Neural crest cell (in vitro differentiated cells): ENCODE results near the gene KRT33B. TPM values are rescaled to one million over a fixed set of nuclear protein-coding genes. Genes with fewer than 3 reads are reported as not detected.

Experiments used
- DNase-seq: peaks from one replicate; pipeline ENCODE4 v3.0.0; 2021; ENCODE audit warnings: low read depth, mixed read lengths, low spot score
- H3K27ac Mint-ChIP-seq: one replicate; pipeline ENCODE4 v1.8.0; 2021; ENCODE audit warnings: mild to moderate bottlenecking, mixed read lengths; ENCODE audit not compliant: unreplicated experiment
- H3K27me3 Mint-ChIP-seq: 2 replicates; pipeline ENCODE4 v1.8.0; 2021; ENCODE audit warnings: low read depth, mild to moderate bottlenecking, mixed read lengths
- H3K36me3 Mint-ChIP-seq: 2 replicates; pipeline ENCODE4 v1.8.0; 2021; ENCODE audit warnings: low read depth, mild to moderate bottlenecking, mixed read lengths
- H3K4me1 Mint-ChIP-seq: 2 replicates; pipeline ENCODE4 v1.8.0; 2021; ENCODE audit warnings: mixed read lengths
- H3K4me3 Mint-ChIP-seq: one replicate; pipeline ENCODE4 v1.8.0; 2021; ENCODE audit warnings: mild to moderate bottlenecking, mixed read lengths
- H3K9me3 Mint-ChIP-seq: 2 replicates; pipeline ENCODE4 v1.8.0; 2021; ENCODE audit warnings: mixed read lengths
- total RNA-seq: library from RNA; stranded (reverse); gene quantifications from 2 replicates; pipeline ENCODE4 v1.2.1, GENCODE V29; 2021
- TF ChIP-seq, protein P1 (sequence below): fragments of 200-600 bp; sonication (generic); conservative IDR thresholded peaks from 2 replicates; pipeline ENCODE4 v1.5.0; 2021; ENCODE audit warnings: antibody characterized with exemption, mild to moderate bottlenecking

Gene KRT33B
- total RNA-seq, 1 donor from 2014 or later = not detected

DNA sequence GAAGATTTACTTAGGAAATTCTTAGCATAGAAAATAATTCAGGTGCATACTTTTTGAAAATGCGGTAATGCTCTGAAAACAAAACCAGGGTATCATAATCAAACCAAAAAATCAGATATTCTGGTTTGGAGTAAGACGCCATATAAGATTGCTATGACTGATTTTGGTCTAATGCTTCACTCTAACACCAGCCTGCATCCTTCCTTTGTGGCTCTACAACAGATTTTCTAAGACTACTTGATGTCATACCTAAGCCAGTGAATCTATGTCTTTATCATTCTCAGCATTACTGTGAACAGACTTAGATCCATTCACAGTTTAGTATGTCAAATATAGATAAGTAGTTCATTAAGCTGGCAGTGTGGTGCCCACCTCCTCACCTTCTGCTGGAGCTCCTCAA is 590 bp downstream of the KRT33B start:
- TF ChIP-seq, protein P1, sequence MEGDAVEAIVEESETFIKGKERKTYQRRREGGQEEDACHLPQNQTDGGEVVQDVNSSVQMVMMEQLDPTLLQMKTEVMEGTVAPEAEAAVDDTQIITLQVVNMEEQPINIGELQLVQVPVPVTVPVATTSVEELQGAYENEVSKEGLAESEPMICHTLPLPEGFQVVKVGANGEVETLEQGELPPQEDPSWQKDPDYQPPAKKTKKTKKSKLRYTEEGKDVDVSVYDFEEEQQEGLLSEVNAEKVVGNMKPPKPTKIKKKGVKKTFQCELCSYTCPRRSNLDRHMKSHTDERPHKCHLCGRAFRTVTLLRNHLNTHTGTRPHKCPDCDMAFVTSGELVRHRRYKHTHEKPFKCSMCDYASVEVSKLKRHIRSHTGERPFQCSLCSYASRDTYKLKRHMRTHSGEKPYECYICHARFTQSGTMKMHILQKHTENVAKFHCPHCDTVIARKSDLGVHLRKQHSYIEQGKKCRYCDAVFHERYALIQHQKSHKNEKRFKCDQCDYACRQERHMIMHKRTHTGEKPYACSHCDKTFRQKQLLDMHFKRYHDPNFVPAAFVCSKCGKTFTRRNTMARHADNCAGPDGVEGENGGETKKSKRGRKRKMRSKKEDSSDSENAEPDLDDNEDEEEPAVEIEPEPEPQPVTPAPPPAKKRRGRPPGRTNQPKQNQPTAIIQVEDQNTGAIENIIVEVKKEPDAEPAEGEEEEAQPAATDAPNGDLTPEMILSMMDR = no peak
- no peak overlapping the region for H3K27ac Mint-ChIP-seq
- no peaks in the 10 kb centered on the region for H3K4me1 Mint-ChIP-seq
- H3K4me3 Mint-ChIP-seq = no peak overlapping the region
- no peak for DNase-seq
- H3K27me3 Mint-ChIP-seq = peaks cover 6% of the 10 kb centered on the region
- H3K36me3 Mint-ChIP-seq = no peaks in the 10 kb centered on the region
- H3K9me3 Mint-ChIP-seq = no peaks in the 10 kb centered on the region

DNA sequence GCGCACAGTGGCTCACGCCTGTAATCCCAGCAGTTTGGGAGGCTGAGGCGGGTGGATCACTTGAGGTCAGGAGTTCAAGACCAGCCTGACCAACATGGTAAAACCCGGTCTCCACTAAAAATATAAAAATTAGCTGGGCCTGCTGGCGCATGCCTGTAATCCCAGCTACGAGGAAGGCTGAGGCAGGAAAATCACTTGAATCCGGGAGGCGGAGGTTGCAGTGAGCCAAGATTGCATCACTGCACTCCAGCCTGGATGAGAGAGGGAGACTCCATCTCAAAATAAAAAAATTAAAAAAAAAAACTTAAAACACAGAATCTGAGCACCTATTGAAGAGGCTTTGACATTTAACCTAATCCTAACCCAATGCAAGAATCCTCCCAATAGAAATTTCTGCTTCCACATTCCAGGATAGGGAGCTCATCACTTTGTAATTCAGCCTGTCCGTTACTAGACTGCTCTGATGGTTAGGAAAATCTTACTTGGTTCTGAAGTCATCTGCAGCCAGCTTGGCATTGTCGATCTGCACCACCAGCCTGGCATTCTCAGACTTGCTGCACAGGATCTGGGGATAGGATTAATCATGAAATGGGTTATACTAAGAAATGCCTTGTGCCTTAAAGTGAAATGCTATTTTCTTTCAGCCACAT is 2.1 kb downstream of the KRT33B start:
- Mint-ChIP-seq H3K36me3 (no peaks in the 10 kb centered on the region), H3K27me3 (peaks cover 2% of the 10 kb centered on the region), H3K9me3 (no peaks in the 10 kb centered on the region), H3K4me1 (no peaks in the 10 kb centered on the region), H3K27ac (no peak overlapping the region), H3K4me3 (no peak overlapping the region)
- DNase-seq = no peak
- TF ChIP-seq, protein P1 = no peak

DNA sequence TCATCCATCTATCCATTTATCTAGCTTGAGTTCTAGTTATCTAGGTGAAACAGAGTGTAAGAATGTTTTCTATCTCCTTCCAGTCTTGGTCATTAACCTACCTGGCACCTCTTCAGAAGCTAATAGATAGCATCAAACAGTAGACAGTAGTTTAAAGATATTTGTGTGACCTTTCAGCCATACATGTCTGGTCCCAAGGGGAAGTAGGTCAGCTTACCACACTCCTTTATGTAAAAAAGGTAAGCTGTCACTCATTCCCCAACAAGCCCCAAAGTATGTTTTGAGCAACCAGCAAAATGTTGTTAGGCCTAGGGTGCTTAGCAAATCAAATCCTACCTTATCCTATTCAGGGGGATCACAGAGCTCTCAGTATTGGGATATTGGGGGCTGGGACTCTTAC is 3.5 kb downstream of the KRT33B start:
- DNase-seq = no peak
- H3K4me1 Mint-ChIP-seq = no peaks in the 10 kb centered on the region

DNA sequence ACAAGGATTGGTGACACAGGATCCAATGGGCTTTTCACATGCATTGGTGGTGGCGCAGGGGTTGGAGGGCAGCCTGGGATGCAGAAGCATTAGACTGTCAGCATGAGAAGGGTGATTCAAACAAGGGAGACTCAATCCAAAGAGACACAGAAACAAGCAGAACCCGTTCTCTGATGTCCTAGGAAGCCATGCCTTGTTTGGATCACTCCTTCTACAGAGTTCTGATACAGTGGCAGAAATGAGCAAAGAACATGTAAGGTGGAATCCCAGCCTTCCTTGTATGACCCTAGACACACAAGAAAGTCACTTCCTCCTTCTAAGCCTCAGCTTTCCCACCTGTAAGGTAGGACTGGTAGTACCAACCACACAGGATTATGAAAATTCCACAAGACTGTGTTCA is 5.7 kb downstream of the KRT33B start:
- Mint-ChIP-seq H3K9me3 (no peaks in the 10 kb centered on the region), H3K27ac (no peak overlapping the region), H3K27me3 (peaks cover 5% of the 10 kb centered on the region), H3K36me3 (no peaks in the 10 kb centered on the region), H3K4me1 (no peaks in the 10 kb centered on the region), H3K4me3 (no peak overlapping the region)
- no peak for DNase-seq
- TF ChIP-seq, protein P1 = no peak

More for the DNA sequence above, 3.5 kb downstream of the KRT33B start:
- no peaks in the 10 kb centered on the region for H3K36me3 Mint-ChIP-seq
- TF ChIP-seq, protein P1 = no peak
- no peaks in the 10 kb centered on the region for H3K9me3 Mint-ChIP-seq
- H3K27me3 Mint-ChIP-seq = peaks cover under 1% of the 10 kb centered on the region
- H3K27ac Mint-ChIP-seq = no peak overlapping the region
- H3K4me3 Mint-ChIP-seq = no peak overlapping the region

DNA sequence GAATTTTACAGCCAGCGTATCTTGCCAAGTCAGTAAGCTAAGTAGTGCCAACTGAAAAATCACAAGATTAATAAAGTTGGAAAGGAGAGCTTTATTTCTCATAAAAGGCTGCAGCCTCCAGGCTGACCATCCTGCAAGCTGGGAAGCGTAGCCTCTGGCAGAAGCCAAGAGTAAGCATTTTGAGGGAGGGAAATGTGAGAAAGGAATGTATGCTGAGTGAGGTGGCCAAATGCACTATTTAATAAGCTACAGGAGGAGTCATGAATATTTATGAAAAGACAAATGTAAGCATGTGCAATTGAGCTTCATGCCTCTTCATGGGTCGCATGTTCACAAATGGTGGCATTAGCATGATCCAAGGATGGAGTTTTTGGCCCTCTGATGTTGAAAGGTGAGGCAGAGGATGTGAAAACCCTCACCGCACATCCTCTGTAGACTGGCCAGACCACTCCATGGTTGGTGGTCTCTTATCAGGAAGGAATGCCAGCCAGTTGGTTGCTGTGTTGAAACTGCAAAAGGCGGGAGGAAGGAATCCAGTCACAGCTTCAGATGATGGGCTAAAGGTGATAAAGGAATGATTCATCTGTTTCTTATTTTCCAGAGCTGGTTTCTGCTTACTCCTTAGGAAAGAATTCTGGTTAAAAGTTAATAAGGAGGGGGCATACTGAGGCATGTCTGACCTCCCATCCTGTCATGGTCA is 9.2 kb downstream of the KRT33B start:
- no peak for DNase-seq
- Mint-ChIP-seq H3K27me3 (peaks cover 9% of the 10 kb centered on the region), H3K27ac (no peak overlapping the region), H3K9me3 (peaks cover 10% of the 10 kb centered on the region), H3K4me3 (no peak overlapping the region), H3K36me3 (no peaks in the 10 kb centered on the region), H3K4me1 (no peaks in the 10 kb centered on the region)
- TF ChIP-seq, protein P1 = no peak
